Measurements from ENCODE around the gene LAMB4.

Gene LAMB4

DNA sequence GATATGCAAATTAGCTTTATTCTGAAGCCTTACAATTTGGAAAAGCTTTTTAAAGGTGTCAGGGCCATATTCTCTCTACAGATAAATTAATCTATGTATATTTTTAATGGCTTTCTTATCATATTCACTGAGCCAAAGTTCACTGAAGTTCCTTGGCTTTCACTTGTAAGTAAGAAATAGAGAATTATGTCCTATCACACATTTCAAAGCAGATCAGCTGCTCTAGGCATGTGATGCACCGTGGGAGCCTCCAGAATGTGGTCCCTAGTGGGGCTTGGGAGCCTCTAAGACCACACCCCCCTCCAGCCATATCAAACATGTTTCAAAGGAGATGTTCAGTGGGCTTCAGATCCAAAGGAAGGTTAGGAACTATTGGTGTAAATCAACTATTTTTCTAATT lies 51.5 kb downstream of the LAMB4 start:
- no peak for DNase-seq

DNA sequence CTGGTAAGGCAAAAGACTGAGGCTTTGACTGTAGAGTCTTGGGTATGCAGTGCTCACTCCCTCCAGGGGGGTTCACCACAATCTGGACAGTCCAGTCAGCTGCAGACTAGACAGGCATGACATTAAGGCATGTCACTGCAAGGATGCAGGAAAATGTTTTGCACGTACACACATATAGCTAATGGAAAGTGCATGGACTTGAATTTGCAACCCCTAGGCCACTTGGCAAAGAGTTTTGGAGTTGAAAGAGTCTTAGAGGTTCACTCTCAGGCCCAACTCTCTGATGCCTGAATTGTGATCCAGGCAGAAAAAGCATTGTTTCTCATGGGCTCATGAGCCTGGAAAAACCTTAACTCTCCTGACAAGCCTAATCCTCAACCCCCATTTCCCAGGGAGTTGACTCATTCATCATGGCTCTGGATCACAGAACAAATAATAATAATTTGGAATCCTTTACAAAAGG lies 51.9 kb downstream of the LAMB4 start:
- no peak for DNase-seq

DNA sequence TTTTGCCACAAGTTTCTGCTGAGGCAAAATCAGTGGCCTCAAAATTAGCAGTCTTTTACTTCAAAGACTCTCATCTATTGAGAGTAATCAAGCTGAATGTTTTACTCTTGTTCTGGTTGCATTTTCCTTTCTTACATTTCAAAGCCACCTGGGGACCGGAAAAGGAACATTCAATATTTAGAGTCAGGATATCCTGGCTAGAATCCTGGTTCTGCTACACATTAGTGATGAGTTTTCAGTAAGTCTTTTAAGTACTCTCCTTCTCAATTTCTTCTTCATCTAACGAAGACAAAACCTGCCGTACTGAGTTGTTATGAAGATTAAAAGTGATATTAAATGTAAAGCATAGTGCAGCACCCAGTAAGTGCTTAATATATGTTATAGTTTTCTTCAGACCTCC lies 52.5 kb downstream of the LAMB4 start:
- DNase-seq = no peak

DNA sequence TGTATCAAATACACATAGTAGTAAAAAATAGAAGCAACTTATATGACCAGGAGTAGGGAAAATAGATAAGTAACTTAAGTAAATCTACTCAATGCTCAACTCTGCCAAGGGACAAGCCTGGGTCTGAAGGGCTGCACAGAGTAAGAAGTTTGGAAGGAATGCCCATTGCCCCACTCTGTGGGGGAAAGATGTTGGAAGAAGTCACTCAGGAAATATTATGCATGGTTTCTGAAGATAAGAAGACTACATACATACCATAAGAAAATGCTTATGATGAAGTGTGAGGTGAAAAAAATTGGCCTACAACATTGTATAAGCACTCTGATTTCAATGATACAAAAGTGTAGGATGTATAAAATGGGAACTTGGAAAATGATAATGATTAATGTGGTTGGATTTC lies 54.0 kb downstream of the LAMB4 start:
- DNase-seq = no peak

DNA sequence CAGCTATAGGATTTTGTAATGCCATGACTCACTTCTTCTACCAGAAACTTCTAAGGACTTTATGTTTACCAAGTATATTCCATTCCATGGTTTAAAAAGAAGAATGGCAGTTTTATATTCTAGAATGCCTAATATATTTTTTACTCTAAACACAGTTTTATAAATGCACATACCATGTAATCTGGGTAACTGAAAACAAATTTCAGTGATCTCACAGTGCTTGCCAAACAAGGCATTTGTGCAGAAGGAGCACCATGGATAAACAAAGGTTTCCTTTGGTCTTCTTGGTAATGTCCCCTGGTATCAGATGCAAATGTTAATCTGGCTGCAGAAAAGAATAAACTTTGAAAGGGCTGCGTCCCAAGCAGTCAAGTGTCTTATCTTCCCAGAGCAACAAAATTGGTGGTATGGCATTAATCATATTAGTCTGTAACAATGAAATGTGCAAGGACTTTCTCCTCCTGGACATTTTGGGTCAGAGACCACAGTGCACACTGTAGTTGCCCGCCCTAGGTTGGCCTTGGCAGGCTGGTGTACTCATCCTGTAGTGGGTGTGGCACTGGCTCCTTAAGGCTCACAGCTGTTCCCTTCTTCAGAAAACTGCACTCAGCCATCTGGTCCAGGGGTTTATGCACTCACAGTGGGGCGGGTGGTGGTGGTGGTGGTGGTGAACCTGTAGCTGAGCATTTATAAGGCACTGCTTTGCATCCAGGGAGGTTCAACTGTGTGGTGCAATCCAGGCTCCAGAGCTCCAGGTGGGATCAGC lies 56.7 kb downstream of the LAMB4 start:
- no peak for DNase-seq

DNA sequence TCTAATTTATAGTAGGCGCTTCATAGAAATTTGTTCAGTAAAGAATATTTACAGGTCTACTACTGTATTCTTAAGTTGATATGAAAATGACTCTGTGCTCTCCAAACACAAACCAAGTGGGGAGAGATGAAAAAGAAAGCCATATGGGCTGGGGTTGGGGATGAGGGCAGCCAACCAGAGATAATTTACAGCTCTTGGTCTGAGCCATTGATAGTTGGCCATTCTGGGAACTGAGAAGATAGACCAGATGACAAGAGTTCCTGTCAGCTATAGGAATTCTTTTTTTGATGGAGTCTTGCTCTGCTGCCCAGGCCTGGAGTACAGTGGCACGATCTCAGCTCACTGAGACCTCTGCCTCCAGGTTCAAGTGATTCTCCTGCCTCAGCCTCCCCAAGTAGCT lies 57.4 kb downstream of the LAMB4 start:
- DNase-seq = no peak

DNA sequence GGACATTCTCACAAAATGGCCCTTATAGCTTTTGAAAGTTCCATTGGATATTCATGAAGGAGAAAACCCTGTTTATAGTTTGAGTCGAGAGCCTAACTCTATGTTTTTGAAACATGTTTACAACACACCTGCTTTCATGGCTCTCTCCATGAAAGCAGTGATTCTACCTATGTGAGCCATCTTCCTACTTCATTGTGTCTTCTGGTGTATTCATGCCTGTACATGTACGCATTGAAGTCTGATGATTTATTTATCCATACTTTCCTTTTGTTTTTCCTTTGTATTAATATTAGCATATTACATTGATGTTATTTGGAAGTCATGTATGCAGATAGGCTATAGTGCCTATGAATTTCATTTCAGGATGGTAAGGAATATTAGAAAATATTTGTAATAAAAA lies 58.0 kb downstream of the LAMB4 start:
- DNase-seq = no peak

DNA sequence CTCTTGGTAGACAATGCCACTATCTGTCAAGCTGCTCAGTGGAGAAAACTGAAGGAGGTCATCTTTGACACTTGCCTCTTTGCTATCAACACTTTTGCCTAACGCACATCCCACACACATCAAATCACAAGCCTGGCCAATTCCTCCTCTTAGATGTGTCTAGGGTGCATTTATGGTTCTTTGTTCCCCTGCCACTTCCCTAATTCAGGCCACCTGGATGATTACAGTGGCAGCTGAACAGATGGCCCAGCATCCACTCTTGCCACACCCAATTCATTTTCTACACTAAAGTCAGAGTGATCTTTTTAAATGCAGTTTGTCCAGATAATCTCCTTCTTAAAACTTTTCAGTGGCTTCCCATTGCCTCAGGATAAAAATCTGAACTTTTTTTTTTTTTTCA lies 58.6 kb downstream of the LAMB4 start:
- no peak for DNase-seq

DNA sequence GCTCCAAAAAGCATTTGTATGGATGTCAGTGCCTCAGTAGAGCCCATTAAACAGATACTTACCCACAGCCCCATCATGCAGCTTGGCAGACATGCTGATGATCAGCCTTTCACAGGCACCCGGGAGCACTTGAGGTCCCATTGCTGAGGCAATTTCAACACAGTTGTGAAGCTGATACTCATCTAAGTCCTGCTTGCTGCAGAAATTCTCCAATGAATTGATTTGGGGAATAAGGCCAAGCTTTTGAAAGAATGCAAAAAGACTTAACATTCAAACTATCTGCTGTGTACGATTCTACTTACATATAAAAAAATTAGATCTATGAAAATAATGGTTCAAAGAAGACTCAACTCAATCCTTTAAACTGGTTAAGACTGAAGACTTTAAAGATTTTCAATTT lies 60.5 kb downstream of the LAMB4 start:
- no peak for DNase-seq

DNA sequence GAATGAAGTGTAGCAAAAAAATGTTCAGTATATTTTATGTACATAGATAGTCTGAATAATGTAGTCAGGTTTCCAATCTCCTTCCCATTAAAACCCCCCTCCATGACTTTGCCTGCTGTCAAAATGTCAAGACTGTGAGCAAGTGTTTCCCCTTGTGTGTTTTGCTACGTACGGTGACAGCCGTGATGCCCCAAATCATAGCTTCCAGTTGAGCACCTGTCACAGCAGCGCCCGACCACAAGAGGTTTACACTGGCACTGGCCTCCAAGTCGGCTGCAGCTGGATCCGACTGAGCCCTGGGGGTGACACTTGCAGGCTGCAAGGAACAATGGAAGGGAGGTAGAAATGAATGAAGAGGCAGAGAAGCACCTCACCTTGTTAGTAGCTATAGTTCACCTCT lies 62.3 kb downstream of the LAMB4 start:
- DNase-seq = no peak

DNA sequence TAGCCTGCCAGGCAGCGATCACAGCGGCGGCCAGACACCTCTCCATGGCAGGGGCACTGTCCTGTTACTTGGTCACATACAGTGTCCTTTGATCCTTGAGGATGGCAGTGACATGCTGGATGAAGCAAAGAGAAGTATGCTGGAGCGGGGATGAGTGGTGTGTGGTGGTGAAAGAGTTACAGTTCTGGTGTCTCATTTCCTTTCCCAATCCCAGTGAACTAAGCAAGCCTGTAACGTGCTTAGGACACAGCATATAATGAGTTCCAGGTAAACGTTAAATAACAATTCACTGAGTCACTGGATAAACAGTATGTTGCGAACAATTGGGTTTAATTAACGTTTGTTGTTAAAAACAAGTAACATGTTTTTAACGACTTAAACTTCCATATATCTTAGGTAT lies 63.7 kb downstream of the LAMB4 start:
- DNase-seq = no peak

DNA sequence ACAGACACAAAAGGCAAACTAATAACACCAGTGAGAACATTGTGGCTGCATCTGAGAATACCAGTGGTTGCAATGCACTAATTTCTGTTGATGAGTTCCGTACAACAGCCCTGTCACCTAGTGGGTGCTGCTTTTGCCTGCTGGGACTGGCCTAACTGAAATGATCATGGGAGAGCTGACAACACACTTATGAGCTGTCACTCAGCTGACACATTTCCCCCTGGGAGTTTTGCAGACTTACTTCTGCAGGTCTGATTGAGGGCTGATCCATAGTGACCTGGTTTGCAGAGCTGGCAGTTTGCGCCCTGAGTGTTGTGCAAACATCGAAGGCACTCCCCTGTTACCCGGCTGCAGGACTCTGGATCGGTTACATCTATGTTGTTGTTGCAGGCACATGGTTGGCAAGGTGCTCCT lies 66.6 kb downstream of the LAMB4 start:
- DNase-seq = no peak

DNA sequence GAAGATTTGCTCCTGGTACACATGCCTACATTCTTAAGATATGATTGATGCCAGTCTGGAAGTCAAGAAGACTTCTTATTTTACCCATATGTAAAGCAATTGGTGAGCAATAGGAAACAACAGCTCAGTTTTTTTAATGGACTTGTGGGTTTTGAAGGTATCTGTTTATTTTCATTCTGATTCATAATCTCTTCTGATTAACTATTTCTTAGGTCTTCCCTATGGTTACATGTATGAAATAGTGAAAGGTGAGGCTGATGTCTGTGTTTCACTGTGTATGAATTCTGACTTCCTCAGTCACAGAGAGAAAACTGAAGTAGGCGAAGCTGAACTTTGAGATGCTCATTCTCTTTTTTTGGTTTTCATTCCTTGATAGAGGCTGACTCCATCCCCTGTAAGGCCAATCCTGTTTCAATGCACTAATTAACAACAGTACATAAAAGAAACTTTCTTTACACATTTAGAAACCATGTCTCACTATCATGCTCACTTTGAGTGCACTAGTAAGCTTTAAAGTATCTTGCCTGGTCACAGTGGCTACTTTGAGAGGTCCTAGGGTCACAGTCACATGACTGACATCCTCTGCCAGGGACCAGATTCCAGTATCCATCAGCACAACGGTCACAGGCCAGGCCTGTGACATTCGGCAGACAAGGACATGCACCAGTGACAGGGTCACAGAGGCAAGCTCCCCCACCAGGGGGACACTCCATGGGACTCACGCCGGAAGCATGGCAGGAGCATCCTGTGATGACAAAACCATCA lies 67.7 kb downstream of the LAMB4 start:
- no peak for DNase-seq

DNA sequence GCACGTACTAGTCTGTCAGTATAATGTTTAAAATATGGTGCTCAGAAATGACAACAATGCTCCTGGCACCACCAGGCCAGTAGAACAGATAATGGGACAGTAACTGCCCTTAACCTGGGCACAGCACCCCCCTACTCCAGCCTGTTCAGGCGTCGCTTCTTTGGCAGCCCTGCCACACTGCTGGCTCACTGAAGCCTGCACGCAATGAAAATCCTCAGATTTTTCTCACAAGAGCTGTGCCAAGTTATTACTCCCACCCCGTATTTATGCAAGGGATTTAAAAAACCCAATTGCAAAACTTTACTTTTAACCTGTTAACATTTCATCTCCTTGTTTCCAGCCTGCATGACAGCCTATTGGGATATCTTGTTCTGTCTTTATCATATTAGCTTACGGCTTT lies 70.6 kb downstream of the LAMB4 start:
- DNase-seq = no peak

DNA sequence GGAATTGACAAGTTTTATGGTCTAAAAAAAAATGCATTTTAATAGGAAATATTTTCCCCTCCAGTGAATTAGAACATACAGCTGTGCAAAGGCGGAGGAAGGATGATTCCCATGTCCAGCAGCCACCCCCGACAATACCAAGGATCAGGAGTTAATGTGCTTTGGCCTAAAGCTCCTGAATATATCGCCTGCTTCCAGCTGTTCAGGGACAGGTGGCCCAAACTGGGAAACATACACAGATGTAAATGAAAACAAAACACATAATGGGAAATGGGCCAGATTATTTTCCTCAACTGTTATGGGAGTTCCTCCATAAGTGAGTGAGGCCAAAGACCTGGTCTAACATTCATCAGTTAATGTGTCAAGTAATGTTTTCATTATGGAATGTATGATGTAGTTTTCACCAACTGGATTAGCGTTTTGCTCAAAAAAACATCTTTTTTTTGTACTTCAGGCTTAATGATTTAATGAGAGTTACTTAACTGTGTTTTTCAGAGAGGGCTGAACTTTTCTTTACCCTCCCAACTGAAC lies 72.1 kb downstream of the LAMB4 start:
- DNase-seq = no peak

DNA sequence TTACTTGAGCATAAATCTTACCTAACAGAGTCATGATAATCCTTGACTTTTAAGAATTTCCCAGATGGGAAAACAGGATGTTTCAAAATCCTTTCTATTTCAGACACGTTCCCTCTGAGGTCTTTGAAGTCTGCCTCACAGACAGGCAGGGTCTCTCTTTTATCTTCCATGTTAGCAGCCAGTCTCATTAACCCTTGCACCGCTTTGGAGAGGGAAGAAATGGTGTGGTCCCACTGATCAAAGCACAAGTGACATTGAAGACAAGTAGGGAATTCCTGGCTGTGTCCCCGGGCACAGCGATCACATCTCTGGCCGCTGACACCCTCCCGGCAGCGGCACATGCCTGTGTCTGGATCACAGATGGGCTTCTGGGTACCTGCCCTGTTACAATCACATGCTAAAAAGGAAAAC lies 74.5 kb downstream of the LAMB4 start:
- peak in 1 of 14 donors; percentile 65 for DNase-seq

DNA sequence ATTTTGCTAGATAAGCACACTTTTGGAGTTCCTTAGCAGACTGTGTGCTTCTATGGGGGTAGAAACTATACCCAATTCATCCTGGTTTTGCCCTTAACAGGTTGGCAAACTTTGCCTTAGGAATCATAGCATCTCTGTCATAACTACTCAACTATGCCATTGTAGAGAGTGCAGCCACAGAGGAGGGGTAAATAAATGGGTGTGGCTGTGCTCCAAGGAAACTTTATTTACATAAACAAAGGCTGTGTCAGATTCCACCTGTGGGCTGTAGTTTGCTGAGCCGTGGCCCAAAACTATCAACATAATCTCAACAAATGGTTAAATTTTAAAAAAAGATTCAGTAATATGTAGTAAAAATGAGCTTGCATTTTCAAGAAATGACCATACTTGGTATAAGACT lies 75.6 kb downstream of the LAMB4 start:
- no peak for DNase-seq

DNA sequence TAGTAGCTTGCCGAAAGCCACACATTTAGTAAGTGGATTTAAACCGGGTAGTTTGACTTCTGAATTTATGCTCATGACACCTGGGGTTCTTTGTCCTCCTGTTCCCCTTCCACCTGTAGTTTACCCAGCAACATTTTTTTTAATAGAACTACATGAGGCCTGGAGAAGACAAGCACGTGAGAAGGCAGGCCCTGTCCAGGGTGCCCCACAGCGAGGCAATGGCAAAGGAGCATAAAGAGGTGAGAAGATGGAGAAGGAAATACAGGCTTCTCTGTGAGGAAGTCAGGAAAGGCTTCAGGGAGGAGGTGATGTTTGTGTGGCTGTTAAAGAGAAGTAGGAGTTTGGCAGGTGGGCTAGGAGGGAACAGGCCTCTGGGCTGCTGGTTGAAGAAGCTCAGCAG lies 76.9 kb downstream of the LAMB4 start:
- DNase-seq = no peak

DNA sequence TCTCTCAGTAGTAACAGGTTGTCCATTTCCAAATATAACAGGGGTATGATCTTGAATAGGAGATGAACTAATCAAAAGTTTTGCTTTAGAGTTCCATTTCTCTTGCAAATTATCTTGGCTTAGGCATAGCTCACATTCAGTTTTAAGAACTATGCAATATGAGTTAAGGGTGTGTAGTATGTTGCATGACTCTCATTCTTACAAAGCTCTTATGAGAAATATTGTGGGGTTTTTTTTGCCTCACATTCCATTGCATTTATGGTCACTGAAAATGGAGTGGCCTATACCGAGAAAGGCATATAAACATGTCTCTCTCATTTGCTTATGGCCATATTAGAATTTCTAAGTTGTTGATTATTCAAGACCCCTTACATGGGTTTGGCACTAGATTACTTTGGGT lies 78.7 kb downstream of the LAMB4 start:
- DNase-seq = no peak

DNA sequence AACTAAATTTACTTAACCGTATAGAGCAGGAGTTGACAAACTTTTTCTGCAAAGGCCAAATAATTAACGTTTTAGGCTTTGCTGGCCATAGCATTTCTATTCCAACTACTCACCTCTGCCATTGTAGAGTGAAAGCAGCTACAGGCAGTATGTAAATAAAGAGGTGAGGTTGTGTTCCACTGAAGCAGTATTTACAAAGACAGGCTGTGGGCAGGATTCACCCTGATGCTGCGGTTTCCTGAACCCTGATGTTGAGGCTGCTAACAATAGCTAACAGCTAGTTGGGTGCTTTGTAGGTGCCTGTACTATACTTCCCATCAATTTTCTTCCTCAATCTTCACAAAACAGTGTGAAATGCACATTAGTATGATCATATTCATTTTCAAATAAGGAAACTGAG lies 80.2 kb downstream of the LAMB4 start:
- DNase-seq = no peak

DNA sequence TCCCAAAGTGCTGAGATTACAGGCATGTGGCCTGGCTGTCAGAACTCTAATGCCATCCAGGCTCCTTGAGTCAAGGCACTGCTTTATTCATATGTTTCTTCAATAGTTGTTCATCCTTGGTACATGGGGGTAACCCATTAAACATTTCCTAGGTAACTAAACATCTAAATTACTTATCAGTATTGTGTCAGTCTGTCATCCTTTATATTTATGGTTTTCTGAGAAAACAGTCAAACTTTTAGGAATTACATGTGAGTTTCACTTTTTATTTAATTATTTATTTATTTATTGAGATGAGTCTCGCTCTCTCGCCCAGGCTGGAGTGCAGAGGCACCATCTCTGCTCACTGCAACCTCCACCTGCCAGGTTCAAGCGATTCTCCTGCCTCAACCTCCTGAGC lies 81.7 kb downstream of the LAMB4 start:
- no peak for DNase-seq

DNA sequence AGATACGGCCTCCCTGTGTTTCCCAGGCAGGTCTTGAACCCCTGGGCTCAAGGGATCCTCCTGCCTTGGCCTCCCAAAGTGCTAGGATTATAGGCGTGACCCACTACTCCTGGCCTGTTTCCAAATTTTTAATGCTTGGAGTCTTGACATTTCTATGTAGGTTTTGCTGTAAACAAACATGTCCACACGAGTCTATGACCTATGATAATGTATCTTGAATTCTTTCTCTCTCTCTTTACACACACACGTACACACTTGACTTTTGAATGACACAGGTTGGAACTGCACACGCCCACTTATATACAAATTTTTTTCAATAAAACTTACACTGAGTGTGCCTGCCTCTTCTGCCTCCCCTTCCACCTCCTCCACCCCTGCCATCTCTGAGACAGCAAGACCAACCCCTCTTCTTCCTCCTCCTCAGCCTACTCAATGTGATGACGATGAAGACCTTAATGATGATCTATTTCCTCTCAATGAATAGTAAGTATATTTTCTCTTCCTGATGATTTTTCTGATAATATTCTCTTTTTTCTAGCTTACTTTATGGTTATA lies 83.1 kb downstream of the LAMB4 start:
- DNase-seq = no peak

DNA sequence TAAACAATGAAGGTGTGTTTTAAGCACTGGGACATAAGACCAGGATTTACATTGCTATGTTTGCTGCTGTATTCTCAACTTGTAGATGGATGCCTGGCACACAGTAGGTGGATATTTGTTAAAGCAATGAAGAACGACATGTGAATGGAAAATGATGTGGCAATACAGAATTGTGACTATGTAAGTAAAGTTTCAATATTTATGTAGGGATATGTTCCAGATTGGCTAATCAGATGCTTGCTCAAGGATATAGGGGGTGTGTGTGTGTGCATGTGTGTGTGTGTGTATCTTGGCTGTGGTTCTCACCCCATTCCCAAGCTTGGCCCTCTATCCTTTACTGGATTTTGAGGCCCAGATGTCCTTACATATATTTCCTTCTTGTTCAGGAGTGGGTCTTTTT lies 84.5 kb downstream of the LAMB4 start:
- DNase-seq = no peak

DNA sequence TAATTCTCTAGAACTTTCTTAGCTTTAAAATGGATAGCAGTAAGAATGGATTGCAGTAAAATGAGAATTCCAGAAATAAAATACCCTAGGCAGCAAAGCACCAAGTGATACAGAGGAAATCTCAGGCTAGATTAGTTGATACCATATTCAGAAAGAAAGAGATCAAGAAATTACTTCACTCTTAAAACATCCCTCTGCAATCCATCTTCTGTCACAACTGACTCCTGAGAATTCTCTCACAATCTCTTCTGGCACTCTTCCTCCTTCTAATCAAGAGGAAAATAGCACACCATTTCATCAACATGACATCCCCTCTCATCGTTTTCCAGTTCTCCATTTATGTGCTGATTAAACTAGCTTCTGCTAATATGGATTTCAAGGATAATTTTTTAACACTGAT lies 85.0 kb downstream of the LAMB4 start:
- no peak for DNase-seq

All from C1 segment of cervical spinal cord (tissue), 14 donors.